ENCODE measurements around the gene PRIM2.
"Not testable (repeated sequence)": the region's sequence is repeated elsewhere in the genome, so short reads cannot be mapped to it uniquely, and the experiment has no call there.

Gene PRIM2

DNA sequence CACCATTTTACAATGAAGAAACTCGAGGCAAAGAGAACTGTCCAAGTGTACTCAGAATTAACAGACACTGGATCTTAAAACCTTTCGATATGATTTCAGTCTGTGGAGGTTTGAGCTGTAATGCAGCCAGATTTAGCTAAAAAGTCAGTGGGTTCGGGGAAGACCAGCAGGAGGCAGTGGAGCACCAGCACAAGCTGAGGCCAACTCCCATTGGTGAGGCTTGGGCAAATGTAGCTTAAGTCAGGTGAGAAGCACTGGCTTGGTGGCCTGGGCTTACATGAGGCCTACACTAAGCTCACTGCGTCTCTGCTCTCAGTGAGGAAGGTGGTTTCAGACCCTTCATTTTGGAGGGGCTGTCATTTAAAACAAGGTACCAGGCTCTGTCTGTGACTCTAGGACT is 234.5 kb downstream of the PRIM2 start:
- not testable (repeated sequence) for H2AFZ ChIP-seq (ENCODE audit: low read length); H3K9me2 ChIP-seq (replicated peaks; ENCODE audit: low read depth, low read length); H3K9ac ChIP-seq (ENCODE audit: low read depth, low read length, poor library complexity, severe bottlenecking); H3K79me2 ChIP-seq (ENCODE audit: insufficient read depth, low read length); H3K4me2 ChIP-seq (ENCODE audit: low read depth, low read length, poor library complexity, severe bottlenecking); H3K4me3 ChIP-seq (ENCODE audit: low read length, poor library complexity, severe bottlenecking); H4K20me1 ChIP-seq (ENCODE audit: insufficient read depth, low read length, poor library complexity, severe bottlenecking); H3K9me3 ChIP-seq (ENCODE audit: insufficient read depth, low read depth, low read length); H3F3A ChIP-seq (ENCODE audit: low read depth); H3K27me3 ChIP-seq (ENCODE audit: insufficient read depth, low read length, poor library complexity, severe bottlenecking); H3K36me3 ChIP-seq (ENCODE audit: insufficient read depth, low read length); H3K4me1 ChIP-seq (ENCODE audit: insufficient read depth, low read length, poor library complexity, severe bottlenecking)

DNA sequence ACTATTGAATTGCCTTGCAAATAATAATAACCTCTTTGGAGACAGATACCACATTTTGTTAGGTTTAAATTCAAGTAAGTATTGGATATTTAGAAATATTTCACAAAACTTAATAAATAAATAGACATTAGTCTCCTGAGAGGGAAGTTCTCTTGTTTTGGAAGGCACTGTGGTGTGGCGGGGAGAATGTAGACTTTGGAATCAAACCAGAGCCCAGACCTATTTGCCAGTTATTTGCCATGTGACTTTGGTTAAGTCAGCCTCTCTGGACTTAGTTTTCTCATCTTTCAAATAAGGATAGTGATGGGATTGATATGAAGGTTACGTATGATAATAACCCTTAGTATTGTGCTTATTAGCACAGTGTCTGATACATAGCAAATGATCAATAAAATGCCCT is 240.4 kb downstream of the PRIM2 start:
- H3K9me3 ChIP-seq (ENCODE audit: insufficient read depth, low read depth, low read length); H3K9me2 ChIP-seq (replicated peaks; ENCODE audit: low read depth, low read length); H4K20me1 ChIP-seq (ENCODE audit: insufficient read depth, low read length, poor library complexity, severe bottlenecking); H3K27me3 ChIP-seq (ENCODE audit: insufficient read depth, low read length, poor library complexity, severe bottlenecking); H3K4me1 ChIP-seq (ENCODE audit: insufficient read depth, low read length, poor library complexity, severe bottlenecking); H3K4me2 ChIP-seq (ENCODE audit: low read depth, low read length, poor library complexity, severe bottlenecking); H3F3A ChIP-seq (ENCODE audit: low read depth); H3K36me3 ChIP-seq (ENCODE audit: insufficient read depth, low read length); H3K9ac ChIP-seq (ENCODE audit: low read depth, low read length, poor library complexity, severe bottlenecking); H3K79me2 ChIP-seq (ENCODE audit: insufficient read depth, low read length); H2AFZ ChIP-seq (ENCODE audit: low read length); H3K4me3 ChIP-seq (ENCODE audit: low read length, poor library complexity, severe bottlenecking): not testable (repeated sequence)

DNA sequence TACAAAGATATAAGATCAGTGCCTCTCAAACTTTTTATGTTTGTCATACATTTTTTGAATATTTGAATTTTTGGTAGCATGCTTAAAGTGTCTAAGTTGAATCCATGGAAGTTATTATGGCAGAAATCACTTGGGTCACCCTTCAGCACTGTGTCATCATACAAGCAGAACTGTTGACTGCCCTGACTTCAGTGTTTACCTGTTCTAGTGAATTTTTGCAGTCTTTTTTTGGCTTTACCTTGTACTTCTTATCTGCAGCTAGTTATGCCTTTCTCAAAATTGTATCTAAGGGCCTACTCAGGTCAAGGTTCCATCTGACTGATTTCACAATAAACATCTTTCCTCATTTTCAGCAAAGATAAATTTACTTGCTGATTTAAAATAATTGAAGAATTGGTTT is 241.7 kb downstream of the PRIM2 start:
- not testable (repeated sequence) for H3K9ac ChIP-seq (ENCODE audit: low read depth, low read length, poor library complexity, severe bottlenecking); H4K20me1 ChIP-seq (ENCODE audit: insufficient read depth, low read length, poor library complexity, severe bottlenecking); H3K27me3 ChIP-seq (ENCODE audit: insufficient read depth, low read length, poor library complexity, severe bottlenecking); H3F3A ChIP-seq (ENCODE audit: low read depth); H3K4me2 ChIP-seq (ENCODE audit: low read depth, low read length, poor library complexity, severe bottlenecking); H3K79me2 ChIP-seq (ENCODE audit: insufficient read depth, low read length); H3K4me3 ChIP-seq (ENCODE audit: low read length, poor library complexity, severe bottlenecking); H3K9me2 ChIP-seq (replicated peaks; ENCODE audit: low read depth, low read length); H3K4me1 ChIP-seq (ENCODE audit: insufficient read depth, low read length, poor library complexity, severe bottlenecking); H3K9me3 ChIP-seq (ENCODE audit: insufficient read depth, low read depth, low read length); H3K36me3 ChIP-seq (ENCODE audit: insufficient read depth, low read length); H2AFZ ChIP-seq (ENCODE audit: low read length)

DNA sequence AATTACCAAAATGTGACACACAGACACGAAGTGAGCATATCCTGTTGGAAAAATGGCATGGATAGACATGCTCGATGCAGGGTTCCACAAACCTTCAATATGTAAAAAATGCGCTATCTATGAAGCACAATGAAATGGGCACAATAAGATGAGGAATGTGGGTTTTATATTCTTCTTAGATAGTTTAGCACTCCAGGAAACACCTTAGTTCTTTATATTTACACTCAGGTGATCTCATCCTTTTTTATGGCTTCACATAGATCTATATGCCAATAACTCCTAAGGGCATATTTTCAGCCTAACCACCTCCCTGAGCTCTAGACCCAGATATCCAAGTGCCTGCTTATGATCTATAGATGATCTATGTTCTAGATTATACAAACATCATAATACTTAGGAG is 244.8 kb downstream of the PRIM2 start:
- not testable (repeated sequence) for H3K36me3 ChIP-seq (ENCODE audit: insufficient read depth, low read length); H3K4me3 ChIP-seq (ENCODE audit: low read length, poor library complexity, severe bottlenecking); H3K9me3 ChIP-seq (ENCODE audit: insufficient read depth, low read depth, low read length); H3F3A ChIP-seq (ENCODE audit: low read depth); H3K4me1 ChIP-seq (ENCODE audit: insufficient read depth, low read length, poor library complexity, severe bottlenecking); H2AFZ ChIP-seq (ENCODE audit: low read length); H3K79me2 ChIP-seq (ENCODE audit: insufficient read depth, low read length); H3K9me2 ChIP-seq (replicated peaks; ENCODE audit: low read depth, low read length); H3K27me3 ChIP-seq (ENCODE audit: insufficient read depth, low read length, poor library complexity, severe bottlenecking); H3K9ac ChIP-seq (ENCODE audit: low read depth, low read length, poor library complexity, severe bottlenecking); H4K20me1 ChIP-seq (ENCODE audit: insufficient read depth, low read length, poor library complexity, severe bottlenecking); H3K4me2 ChIP-seq (ENCODE audit: low read depth, low read length, poor library complexity, severe bottlenecking)

DNA sequence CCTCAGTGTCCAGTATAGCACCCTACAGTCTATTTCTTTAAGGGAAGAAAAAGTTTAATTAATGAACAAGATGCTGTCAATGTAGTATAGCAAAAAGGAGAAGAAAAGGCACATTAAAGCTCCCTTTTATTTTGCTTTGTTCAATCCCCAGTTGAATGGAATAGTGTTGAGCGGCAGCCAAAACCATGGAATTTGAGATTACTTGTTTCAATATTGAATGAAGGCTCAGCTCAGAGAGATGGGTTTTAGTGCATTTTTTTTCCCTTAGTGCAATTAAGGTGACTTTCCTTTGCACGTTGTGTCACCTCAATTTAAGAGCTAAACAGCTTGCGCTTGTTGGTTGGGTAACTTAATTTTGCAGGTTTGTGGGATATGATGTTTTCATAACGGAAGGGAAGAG is 254.7 kb downstream of the PRIM2 start:
- not testable (repeated sequence) for H2AFZ ChIP-seq (ENCODE audit: low read length); H3F3A ChIP-seq (ENCODE audit: low read depth); H3K9me3 ChIP-seq (ENCODE audit: insufficient read depth, low read depth, low read length); H3K36me3 ChIP-seq (ENCODE audit: insufficient read depth, low read length); H3K4me2 ChIP-seq (ENCODE audit: low read depth, low read length, poor library complexity, severe bottlenecking); H3K4me3 ChIP-seq (ENCODE audit: low read length, poor library complexity, severe bottlenecking); H3K27me3 ChIP-seq (ENCODE audit: insufficient read depth, low read length, poor library complexity, severe bottlenecking); H4K20me1 ChIP-seq (ENCODE audit: insufficient read depth, low read length, poor library complexity, severe bottlenecking); H3K4me1 ChIP-seq (ENCODE audit: insufficient read depth, low read length, poor library complexity, severe bottlenecking); H3K9me2 ChIP-seq (replicated peaks; ENCODE audit: low read depth, low read length); H3K9ac ChIP-seq (ENCODE audit: low read depth, low read length, poor library complexity, severe bottlenecking); H3K79me2 ChIP-seq (ENCODE audit: insufficient read depth, low read length)

DNA sequence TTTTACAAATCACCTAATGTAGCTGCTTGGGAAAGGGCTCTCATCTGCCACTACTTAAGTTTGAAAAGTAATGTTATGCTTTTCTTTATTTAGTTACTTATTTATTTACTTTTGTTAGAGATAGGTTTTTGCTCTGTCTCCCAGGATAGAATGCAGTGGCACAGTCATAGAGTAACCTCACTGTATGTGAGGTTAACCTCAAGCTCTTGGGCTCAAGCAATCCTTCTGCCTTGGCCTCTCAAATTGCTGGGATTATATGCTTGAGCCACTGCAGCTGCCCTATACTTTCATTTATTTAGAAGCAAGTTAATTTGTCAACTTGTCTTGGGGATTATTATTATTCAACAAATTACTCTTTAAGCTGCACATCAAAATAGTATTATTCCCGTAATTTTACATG is 255.4 kb downstream of the PRIM2 start:
- H3K9me3 ChIP-seq (ENCODE audit: insufficient read depth, low read depth, low read length); H3K9me2 ChIP-seq (replicated peaks; ENCODE audit: low read depth, low read length); H3F3A ChIP-seq (ENCODE audit: low read depth); H3K27me3 ChIP-seq (ENCODE audit: insufficient read depth, low read length, poor library complexity, severe bottlenecking); H3K36me3 ChIP-seq (ENCODE audit: insufficient read depth, low read length); H2AFZ ChIP-seq (ENCODE audit: low read length); H3K4me1 ChIP-seq (ENCODE audit: insufficient read depth, low read length, poor library complexity, severe bottlenecking); H3K4me3 ChIP-seq (ENCODE audit: low read length, poor library complexity, severe bottlenecking); H3K4me2 ChIP-seq (ENCODE audit: low read depth, low read length, poor library complexity, severe bottlenecking); H4K20me1 ChIP-seq (ENCODE audit: insufficient read depth, low read length, poor library complexity, severe bottlenecking); H3K79me2 ChIP-seq (ENCODE audit: insufficient read depth, low read length); H3K9ac ChIP-seq (ENCODE audit: low read depth, low read length, poor library complexity, severe bottlenecking): not testable (repeated sequence)

DNA sequence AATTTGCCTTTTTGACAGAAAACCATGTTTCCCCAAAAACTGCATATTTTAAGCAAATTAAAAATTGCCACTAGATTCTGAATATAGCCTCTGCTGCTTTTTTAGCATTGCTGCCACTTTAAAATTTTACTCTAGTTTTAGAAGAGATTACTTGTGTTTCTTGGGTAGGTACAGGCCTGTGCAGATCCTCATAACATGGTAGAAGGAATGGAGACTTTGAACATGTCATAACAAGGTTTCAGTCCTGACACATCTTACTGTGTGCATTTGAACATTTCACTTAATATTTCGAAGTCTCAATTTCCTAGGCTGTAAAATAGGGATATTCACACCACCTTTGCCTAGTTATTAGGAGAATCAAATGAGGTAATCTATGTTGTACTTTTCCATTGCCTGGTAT is 259.6 kb downstream of the PRIM2 start:
- H3K27me3 ChIP-seq (ENCODE audit: insufficient read depth, low read length, poor library complexity, severe bottlenecking); H3K9ac ChIP-seq (ENCODE audit: low read depth, low read length, poor library complexity, severe bottlenecking); H3K4me1 ChIP-seq (ENCODE audit: insufficient read depth, low read length, poor library complexity, severe bottlenecking); H4K20me1 ChIP-seq (ENCODE audit: insufficient read depth, low read length, poor library complexity, severe bottlenecking); H3K4me3 ChIP-seq (ENCODE audit: low read length, poor library complexity, severe bottlenecking); H3K36me3 ChIP-seq (ENCODE audit: insufficient read depth, low read length); H3K9me3 ChIP-seq (ENCODE audit: insufficient read depth, low read depth, low read length); H2AFZ ChIP-seq (ENCODE audit: low read length); H3K9me2 ChIP-seq (replicated peaks; ENCODE audit: low read depth, low read length); H3F3A ChIP-seq (ENCODE audit: low read depth); H3K4me2 ChIP-seq (ENCODE audit: low read depth, low read length, poor library complexity, severe bottlenecking); H3K79me2 ChIP-seq (ENCODE audit: insufficient read depth, low read length): not testable (repeated sequence)
